SK-N-SH treated with all-trans-retinoic acid at 6 μM for 48 hours (cell line): ENCODE data around the gene SP2.
"Not testable (repeated sequence)": the region's sequence is repeated elsewhere in the genome, so short reads cannot be mapped to it uniquely, and the experiment has no call there.

Experiments used
- ATAC-seq: fragments of 200-7000 bp; cut with Tn5 transposase; 3 replicates; pipeline ENCODE4 v1.9.1; 2020; ENCODE audit warnings: mild to moderate bottlenecking, moderate library complexity
- BACH2 ChIP-seq: fragments of 250-450 bp; sonication (Bioruptor Pico); IDR thresholded peaks from 2 replicates; pipeline ENCODE4 v1.9.0; 2021; ENCODE audit warnings: mild to moderate bottlenecking, borderline replicate concordance
- CREB5 ChIP-seq: fragments of 250-450 bp; sonication (Bioruptor Pico); IDR thresholded peaks from 2 replicates; pipeline ENCODE4 v1.5.1; 2020; ENCODE audit warnings: low read depth, mild to moderate bottlenecking, moderate library complexity
- CSDC2 ChIP-seq: fragments of 250-450 bp; sonication (Bioruptor Pico); IDR thresholded peaks from 2 replicates; pipeline ENCODE4 v1.5.0; 2020; ENCODE audit warnings: mild to moderate bottlenecking, moderate library complexity
- ESRRG ChIP-seq: fragments of 250-450 bp; sonication (Bioruptor Pico); IDR thresholded peaks from 2 replicates; pipeline ENCODE4 v1.6.1; 2021; ENCODE audit warnings: mild to moderate bottlenecking
- GLIS3 ChIP-seq: fragments of 250-450 bp; sonication (Bioruptor Pico); IDR thresholded peaks from 2 replicates; pipeline ENCODE4 v1.5.0; 2020; ENCODE audit warnings: mild to moderate bottlenecking, moderate library complexity
- ISL1 ChIP-seq: fragments of 250-450 bp; sonication (Bioruptor Pico); IDR thresholded peaks from 2 replicates; pipeline ENCODE4 v2.1.2; 2022; ENCODE audit warnings: mild to moderate bottlenecking, moderate library complexity
- OSR1 ChIP-seq: fragments of 250-450 bp; sonication (Bioruptor Pico); IDR thresholded peaks from 2 replicates; pipeline ENCODE4 v1.8.0; 2022; ENCODE audit warnings: moderate library complexity, mild to moderate bottlenecking, inconsistent platforms
- POU6F1 ChIP-seq: fragments of 250-450 bp; sonication (Bioruptor Pico); IDR thresholded peaks from 2 replicates; pipeline ENCODE4 v1.8.0; 2021; ENCODE audit warnings: low read depth, mild to moderate bottlenecking, moderate library complexity, borderline replicate concordance
- PPARA ChIP-seq: fragments of 250-450 bp; sonication (Bioruptor Pico); IDR thresholded peaks from 2 replicates; pipeline ENCODE4 v1.5.0; 2020; ENCODE audit warnings: mild to moderate bottlenecking, borderline replicate concordance
- SNAI2 ChIP-seq: fragments of 250-450 bp; sonication (Bioruptor Pico); IDR thresholded peaks from 2 replicates; pipeline ENCODE4 v1.5.0; 2020; ENCODE audit warnings: mild to moderate bottlenecking, moderate library complexity
- TCF4 ChIP-seq: fragments of 250-450 bp; sonication (Bioruptor Pico); IDR thresholded peaks from 2 replicates; pipeline ENCODE4 v1.8.0; 2021; ENCODE audit warnings: mild to moderate bottlenecking, moderate library complexity, borderline replicate concordance
- TOX ChIP-seq: fragments of 250-450 bp; sonication (Bioruptor Pico); IDR thresholded peaks from 2 replicates; pipeline ENCODE4 v1.8.0; 2021; ENCODE audit warnings: mild to moderate bottlenecking, moderate library complexity, borderline replicate concordance
- ZC3H10 ChIP-seq: fragments of 250-450 bp; sonication (Bioruptor Pico); IDR thresholded peaks from 2 replicates; pipeline ENCODE4 v1.5.1; 2021; ENCODE audit warnings: mild to moderate bottlenecking, moderate library complexity
- ZFP3 ChIP-seq: fragments of 250-450 bp; sonication (Bioruptor Pico); IDR thresholded peaks from 2 replicates; pipeline ENCODE4 v1.5.0; 2020; ENCODE audit warnings: mild to moderate bottlenecking, moderate library complexity
- ZFP30 ChIP-seq: fragments of 450-650 bp; formaldehyde crosslinking; IDR thresholded peaks from 2 replicates; pipeline ENCODE4 v1.5.0; 2022; ENCODE audit warnings: mild to moderate bottlenecking, moderate library complexity
- TF ChIP-seq, protein P1 (sequence below): fragments of 250-450 bp; sonication (Bioruptor Pico); IDR thresholded peaks from 2 replicates; pipeline ENCODE4 v1.5.0; 2020; ENCODE audit warnings: mild to moderate bottlenecking, moderate library complexity

SP2 gene

DNA sequence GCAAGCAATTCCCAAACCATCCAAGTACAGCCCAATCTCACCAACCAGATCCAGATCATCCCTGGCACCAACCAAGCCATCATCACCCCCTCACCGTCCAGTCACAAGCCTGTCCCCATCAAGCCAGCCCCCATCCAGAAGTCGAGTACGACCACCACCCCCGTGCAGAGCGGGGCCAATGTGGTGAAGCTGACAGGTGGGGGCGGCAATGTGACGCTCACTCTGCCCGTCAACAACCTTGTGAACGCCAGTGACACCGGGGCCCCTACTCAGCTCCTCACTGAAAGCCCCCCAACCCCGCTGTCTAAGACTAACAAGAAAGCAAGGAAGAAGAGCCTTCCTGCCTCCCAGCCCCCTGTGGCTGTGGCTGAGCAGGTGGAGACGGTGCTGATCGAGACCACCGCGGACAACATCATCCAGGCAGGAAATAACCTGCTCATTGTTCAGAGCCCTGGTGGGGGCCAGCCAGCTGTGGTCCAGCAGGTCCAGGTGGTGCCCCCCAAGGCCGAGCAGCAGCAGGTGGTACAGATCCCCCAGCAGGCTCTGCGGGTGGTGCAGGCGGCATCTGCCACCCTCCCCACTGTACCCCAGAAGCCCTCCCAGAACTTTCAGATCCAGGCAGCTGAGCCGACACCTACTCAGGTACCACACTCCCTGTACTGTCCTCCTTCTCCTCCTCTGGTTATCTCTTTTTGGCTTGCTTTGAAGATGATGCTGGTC is 20.6 kb downstream of the SP2 start (continued):
- TF ChIP-seq POU6F1 = no peak
- TF ChIP-seq OSR1 = no peak
- TF ChIP-seq ZFP30 (CRISPR knock-in tag) = no peak
- TF ChIP-seq TOX (CRISPR knock-in tag) = no peak

GRCh38 chr17:47917581-47917980 is 21.5 kb downstream of the SP2 start:
- no peak for ATAC-seq
- no peak for TF ChIP-seq OSR1
- no peak for TF ChIP-seq ZC3H10 (CRISPR knock-in tag)
- no peak for TF ChIP-seq BACH2
- no peak for TF ChIP-seq ESRRG (CRISPR knock-in tag)
- no peak for TF ChIP-seq GLIS3 (CRISPR knock-in tag)

GRCh38 chr17:47918006-47918405 is 22.0 kb downstream of the SP2 start:
- TF ChIP-seq, protein P1, sequence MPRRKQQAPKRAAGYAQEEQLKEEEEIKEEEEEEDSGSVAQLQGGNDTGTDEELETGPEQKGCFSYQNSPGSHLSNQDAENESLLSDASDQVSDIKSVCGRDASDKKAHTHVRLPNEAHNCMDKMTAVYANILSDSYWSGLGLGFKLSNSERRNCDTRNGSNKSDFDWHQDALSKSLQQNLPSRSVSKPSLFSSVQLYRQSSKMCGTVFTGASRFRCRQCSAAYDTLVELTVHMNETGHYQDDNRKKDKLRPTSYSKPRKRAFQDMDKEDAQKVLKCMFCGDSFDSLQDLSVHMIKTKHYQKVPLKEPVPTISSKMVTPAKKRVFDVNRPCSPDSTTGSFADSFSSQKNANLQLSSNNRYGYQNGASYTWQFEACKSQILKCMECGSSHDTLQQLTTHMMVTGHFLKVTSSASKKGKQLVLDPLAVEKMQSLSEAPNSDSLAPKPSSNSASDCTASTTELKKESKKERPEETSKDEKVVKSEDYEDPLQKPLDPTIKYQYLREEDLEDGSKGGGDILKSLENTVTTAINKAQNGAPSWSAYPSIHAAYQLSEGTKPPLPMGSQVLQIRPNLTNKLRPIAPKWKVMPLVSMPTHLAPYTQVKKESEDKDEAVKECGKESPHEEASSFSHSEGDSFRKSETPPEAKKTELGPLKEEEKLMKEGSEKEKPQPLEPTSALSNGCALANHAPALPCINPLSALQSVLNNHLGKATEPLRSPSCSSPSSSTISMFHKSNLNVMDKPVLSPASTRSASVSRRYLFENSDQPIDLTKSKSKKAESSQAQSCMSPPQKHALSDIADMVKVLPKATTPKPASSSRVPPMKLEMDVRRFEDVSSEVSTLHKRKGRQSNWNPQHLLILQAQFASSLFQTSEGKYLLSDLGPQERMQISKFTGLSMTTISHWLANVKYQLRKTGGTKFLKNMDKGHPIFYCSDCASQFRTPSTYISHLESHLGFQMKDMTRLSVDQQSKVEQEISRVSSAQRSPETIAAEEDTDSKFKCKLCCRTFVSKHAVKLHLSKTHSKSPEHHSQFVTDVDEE (CRISPR knock-in tag) = no peak
- TF ChIP-seq ISL1 (CRISPR knock-in tag) (no peak), TOX (CRISPR knock-in tag) (no peak), POU6F1 (no peak), ZFP30 (CRISPR knock-in tag) (no peak), ESRRG (CRISPR knock-in tag) (no peak), ZFP3 (CRISPR knock-in tag) (no peak), GLIS3 (CRISPR knock-in tag) (no peak)
- ATAC-seq = no peak

GRCh38 chr17:47918991-47919390 is 23.0 kb downstream of the SP2 start:
- no peak for ATAC-seq
- TF ChIP-seq ZC3H10 (CRISPR knock-in tag) (no peak), CREB5 (CRISPR knock-in tag) (no peak), CSDC2 (CRISPR knock-in tag) (no peak), TCF4 (CRISPR knock-in tag) (no peak), PPARA (CRISPR knock-in tag) (no peak), ZFP30 (CRISPR knock-in tag) (no peak)

GRCh38 chr17:47919889-47920288 is 23.9 kb downstream of the SP2 start:
- not testable (repeated sequence) for ATAC-seq

DNA sequence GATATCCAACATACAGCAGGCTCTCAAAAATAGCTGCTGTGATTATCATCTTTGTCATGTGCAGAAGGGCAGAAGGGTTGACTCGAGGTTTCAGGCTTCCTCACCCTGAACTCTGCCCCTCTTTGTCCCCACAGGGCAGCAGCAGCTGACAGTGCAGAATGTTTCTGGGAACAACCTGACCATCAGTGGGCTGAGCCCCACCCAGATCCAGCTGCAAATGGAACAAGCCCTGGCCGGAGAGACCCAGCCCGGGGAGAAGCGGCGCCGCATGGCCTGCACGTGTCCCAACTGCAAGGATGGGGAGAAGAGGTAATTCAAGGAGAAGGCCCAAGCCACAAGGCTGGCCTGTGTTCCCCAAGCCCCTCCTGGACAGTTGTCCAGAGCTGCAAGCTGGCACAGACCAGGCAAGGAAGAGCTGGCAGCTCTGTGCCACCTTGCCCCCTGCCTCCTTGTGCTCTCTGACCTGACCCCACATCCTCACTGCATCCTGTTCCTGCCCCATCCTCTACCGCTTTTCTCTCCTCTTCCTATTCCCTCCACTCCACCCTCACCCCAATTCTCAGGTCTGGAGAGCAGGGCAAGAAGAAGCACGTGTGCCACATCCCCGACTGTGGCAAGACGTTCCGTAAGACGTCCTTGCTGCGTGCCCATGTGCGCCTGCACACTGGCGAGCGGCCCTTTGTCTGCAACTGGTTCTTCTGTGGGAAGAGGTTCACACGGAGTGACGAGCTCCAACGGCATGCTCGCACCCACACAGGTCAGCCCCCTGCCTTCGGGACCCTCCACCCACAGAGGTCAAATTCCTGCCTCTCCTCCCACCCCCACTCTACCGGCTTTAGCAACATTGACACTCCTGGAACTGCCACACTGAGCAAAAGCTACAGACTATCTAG is 29.0 kb downstream of the SP2 start:
- no peak for ATAC-seq
- TF ChIP-seq ZFP30 (CRISPR knock-in tag) = no peak
- TF ChIP-seq SNAI2 (CRISPR knock-in tag) = no peak
- no peak for TF ChIP-seq TCF4 (CRISPR knock-in tag)
- TF ChIP-seq ZFP3 (CRISPR knock-in tag) = no peak
- TF ChIP-seq BACH2 = no peak
